Ovary (tissue), 3 donors: ENCODE data around the gene POLA2.

ENCODE experiments used
- EP300 ChIP-seq: sonication (generic); formaldehyde crosslinking; IDR thresholded peaks from one replicate; pipeline ENCODE4 v1.6.1; 2017; ENCODE audit warnings: antibody characterized with exemption
- TF ChIP-seq, protein P1 (sequence below), 3 donors: fragments of 450-650 bp in 2 of 3; fragments of 200-600 bp in 1 of 3; IDR thresholded peaks; one replicate each; pipeline versions ENCODE4 v1.5.1 to v1.8.0; 2016 to 2022; ENCODE audit warnings: antibody characterized with exemption in 3 of 3, mild to moderate bottlenecking in 1 of 3
- donor health status: DM: no; HTN: no; CAD: no.

DNA sequence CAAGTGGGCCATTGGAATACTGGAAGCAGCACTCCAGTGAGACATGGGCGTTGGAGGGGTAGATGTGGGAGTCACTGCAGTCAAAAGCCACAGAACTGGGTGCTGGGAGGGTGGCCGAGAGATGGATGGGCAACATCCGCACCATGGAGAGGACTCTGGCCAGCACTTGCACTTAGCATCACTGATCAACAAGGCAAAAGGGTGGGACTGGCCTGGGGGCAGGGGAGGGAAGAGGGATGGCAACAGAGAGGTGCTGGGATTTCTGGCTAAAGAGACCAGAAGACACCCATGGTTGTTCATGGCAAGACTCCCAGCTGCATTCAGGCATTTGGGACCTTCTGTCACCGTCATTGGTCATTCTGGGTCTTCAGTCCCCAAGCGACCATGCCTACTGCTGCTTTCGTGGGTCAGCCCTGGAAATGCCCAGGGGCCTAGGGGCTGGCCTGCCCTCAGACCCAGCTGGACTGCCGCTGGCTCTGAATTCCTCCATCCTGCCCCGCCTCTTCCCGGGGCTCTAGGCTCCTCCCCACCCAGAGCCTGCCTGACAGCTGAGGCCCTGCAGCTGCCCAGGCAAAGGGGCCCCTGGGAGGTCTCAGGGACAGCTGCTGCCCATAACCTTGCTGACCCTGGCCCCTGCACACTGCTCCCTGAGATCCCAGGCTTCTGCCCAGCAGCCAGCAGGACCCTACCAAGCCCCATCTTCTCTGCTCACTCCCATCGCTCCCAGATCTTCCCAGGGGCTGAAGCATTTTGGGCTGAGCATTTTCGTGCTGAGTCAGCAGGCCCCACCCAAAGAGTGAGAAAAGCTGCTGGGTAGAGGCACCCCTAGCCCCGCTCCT, 39.9 kb downstream of the POLA2 start:
- TF ChIP-seq, protein P1, sequence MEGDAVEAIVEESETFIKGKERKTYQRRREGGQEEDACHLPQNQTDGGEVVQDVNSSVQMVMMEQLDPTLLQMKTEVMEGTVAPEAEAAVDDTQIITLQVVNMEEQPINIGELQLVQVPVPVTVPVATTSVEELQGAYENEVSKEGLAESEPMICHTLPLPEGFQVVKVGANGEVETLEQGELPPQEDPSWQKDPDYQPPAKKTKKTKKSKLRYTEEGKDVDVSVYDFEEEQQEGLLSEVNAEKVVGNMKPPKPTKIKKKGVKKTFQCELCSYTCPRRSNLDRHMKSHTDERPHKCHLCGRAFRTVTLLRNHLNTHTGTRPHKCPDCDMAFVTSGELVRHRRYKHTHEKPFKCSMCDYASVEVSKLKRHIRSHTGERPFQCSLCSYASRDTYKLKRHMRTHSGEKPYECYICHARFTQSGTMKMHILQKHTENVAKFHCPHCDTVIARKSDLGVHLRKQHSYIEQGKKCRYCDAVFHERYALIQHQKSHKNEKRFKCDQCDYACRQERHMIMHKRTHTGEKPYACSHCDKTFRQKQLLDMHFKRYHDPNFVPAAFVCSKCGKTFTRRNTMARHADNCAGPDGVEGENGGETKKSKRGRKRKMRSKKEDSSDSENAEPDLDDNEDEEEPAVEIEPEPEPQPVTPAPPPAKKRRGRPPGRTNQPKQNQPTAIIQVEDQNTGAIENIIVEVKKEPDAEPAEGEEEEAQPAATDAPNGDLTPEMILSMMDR (IDR thresholded peaks at IDR 0.05): no peak
- no peak for TF ChIP-seq EP300
